Stomach (tissue), 9 donors: ENCODE results near the gene TSC1. TPM values are rescaled to one million over a fixed set of nuclear protein-coding genes. Genes with fewer than 3 reads are reported as not detected.

Experiments
- DNase-seq, 2 donors: peaks; one replicate each; pipeline versions ENCODE4 v3.0.0 to v3.0.0-alpha.2; 2013 to 2019
- H3K27ac ChIP-seq, 5 donors: fragments of 200-600 bp in 4 of 5; sonication (generic) in 4 of 5; one replicate each; pipeline ENCODE4 v1.5.1; 2013 to 2019; ENCODE audit warnings: mild to moderate bottlenecking in 1 of 5, moderate library complexity in 1 of 5
- H3K27me3 ChIP-seq, 3 donors: fragments of 200-600 bp; sonication (generic); one replicate each; pipeline ENCODE4 v1.5.1; 2017 to 2019; ENCODE audit warnings: mixed run types in 1 of 3
- H3K36me3 ChIP-seq, 4 donors: fragments of 200-600 bp; sonication (generic); 1 replicate in 3 of 4; 2 replicates in 1 of 4; pipeline ENCODE4 v1.5.1; 2016 to 2019
- H3K4me1 ChIP-seq, 4 donors: fragments of 200-600 bp; sonication (generic); one replicate each; pipeline ENCODE4 v1.5.1; 2016 to 2019
- H3K4me3 ChIP-seq, 4 donors: fragments of 200-600 bp; sonication (generic) in 3 of 4; one replicate each; pipeline ENCODE4 v1.5.1; 2016 to 2019; ENCODE audit warnings: mild to moderate bottlenecking in 1 of 4
- H3K9me3 ChIP-seq, 4 donors: fragments of 200-600 bp; sonication (generic); one replicate each; pipeline ENCODE4 v1.5.1; 2016 to 2019
- EP300 ChIP-seq: sonication (generic); formaldehyde crosslinking; IDR thresholded peaks from one replicate; pipeline ENCODE4 v1.6.1; 2017; ENCODE audit warnings: antibody characterized with exemption
- POLR2A ChIP-seq, 4 donors: fragments of 450-650 bp; IDR thresholded peaks; one replicate each; pipeline ENCODE4 v1.6.1; 2016; ENCODE audit warnings: antibody characterized with exemption in 4 of 4, control low read depth in 2 of 4, mild to moderate bottlenecking in 1 of 4, moderate library complexity in 1 of 4
- POLR2AphosphoS5 ChIP-seq, 3 donors: sonication (generic); formaldehyde crosslinking; IDR thresholded peaks; one replicate each; pipeline ENCODE4 v1.6.1; 2016; ENCODE audit warnings: antibody characterized with exemption in 3 of 3
- WGBS, 5 donors: extraction: QIAGEN DNeasy Blood & Tissue Kit in 3 of 5; methylation state at CpG; one replicate each; pipeline versions ENCODE4 v1.1.5 to v1.1.7; 2013 to 2018; 5-methylcytosine and 5-hydroxymethylcytosine counted together
- intact Hi-C: fragments of 100-400 bp; cut with DNase I; formaldehyde crosslinking; loops from one replicate; pipeline ENCODE4 v1.15.1; 2023; ENCODE audit warnings: low total_unique reads
- polyA plus RNA-seq, 3 donors: library from polyadenylated mRNA; stranded (reverse); fragments of 200-250 nt; gene quantifications; one replicate each; pipeline ENCODE4 v1.2.3, GENCODE V29; 2013
- total RNA-seq, 5 donors: library from RNA; depleted of rRNA; stranded (reverse); fragments of >200 nt; gene quantifications; one replicate each; pipeline versions ENCODE4 v1.1.0 to v1.2.3, GENCODE V29; 2014 to 2016
- TF ChIP-seq, protein P1 (sequence below), 7 experiments: fragments of 450-650 bp in 4 of 7; fragments of 200-600 bp in 3 of 7; sonication (generic) in 3 of 7; IDR thresholded peaks; one replicate each; pipeline ENCODE4 v1.5.1; 2016 to 2019; ENCODE audit warnings: antibody characterized with exemption in 7 of 7, control low read depth in 2 of 7, mild to moderate bottlenecking in 1 of 7
- donor health status: healthy with polysubstance abuse.
- donor health status: Bipolar disorder and iron deficiency.
- donor health status: healthy.

Gene TSC1
- total and polyA plus RNA-seq, 8 donors, result 6.7 to 120 (median 32.8) TPM

- WGBS, 5 donors, result 64 to 73% (median 64%) methylated on average over 7 of the region's 7 CpGs
- TF ChIP-seq POLR2A (IDR thresholded peaks at IDR 0.05) (no peak), POLR2AphosphoS5 (IDR thresholded peaks at IDR 0.05) (no peak)
- TF ChIP-seq, protein P1, sequence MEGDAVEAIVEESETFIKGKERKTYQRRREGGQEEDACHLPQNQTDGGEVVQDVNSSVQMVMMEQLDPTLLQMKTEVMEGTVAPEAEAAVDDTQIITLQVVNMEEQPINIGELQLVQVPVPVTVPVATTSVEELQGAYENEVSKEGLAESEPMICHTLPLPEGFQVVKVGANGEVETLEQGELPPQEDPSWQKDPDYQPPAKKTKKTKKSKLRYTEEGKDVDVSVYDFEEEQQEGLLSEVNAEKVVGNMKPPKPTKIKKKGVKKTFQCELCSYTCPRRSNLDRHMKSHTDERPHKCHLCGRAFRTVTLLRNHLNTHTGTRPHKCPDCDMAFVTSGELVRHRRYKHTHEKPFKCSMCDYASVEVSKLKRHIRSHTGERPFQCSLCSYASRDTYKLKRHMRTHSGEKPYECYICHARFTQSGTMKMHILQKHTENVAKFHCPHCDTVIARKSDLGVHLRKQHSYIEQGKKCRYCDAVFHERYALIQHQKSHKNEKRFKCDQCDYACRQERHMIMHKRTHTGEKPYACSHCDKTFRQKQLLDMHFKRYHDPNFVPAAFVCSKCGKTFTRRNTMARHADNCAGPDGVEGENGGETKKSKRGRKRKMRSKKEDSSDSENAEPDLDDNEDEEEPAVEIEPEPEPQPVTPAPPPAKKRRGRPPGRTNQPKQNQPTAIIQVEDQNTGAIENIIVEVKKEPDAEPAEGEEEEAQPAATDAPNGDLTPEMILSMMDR (IDR thresholded peaks at IDR 0.05), result no peak
- Histone ChIP-seq H3K4me3 (no peak overlapping the region), H3K27ac (no peak overlapping the region), H3K27me3 (no peaks in the 10 kb centered on the region), H3K4me1 (peaks cover 6 to 18% (median 13%) of the 10 kb centered on the region in 4 donors), H3K9me3 (no peaks in the 10 kb centered on the region), H3K36me3 (no peaks in the 10 kb centered on the region)
- intact Hi-C loops, result no loop called here
- no peak for DNase-seq
Measured at GRCh38 chr9:132873403-132873802, 71.0 kb downstream of the TSC1 start.

GRCh38 chr9:132869266-132869665 lies 75.2 kb downstream of the TSC1 start:
- intact Hi-C loops, result no loop called here
- Histone ChIP-seq H3K9me3 (no peaks in the 10 kb centered on the region), H3K4me1 (peaks cover 0 to 7% (median 3%) of the 10 kb centered on the region in 4 donors), H3K36me3 (no peaks in the 10 kb centered on the region), H3K27me3 (no peaks in the 10 kb centered on the region), H3K4me3 (no peak overlapping the region), H3K27ac (no peak overlapping the region)
- no peak for TF ChIP-seq POLR2A (IDR thresholded peaks at IDR 0.05)
- no peak for TF ChIP-seq EP300
- no peak for TF ChIP-seq POLR2AphosphoS5 (IDR thresholded peaks at IDR 0.05)
- TF ChIP-seq, protein P1 (IDR thresholded peaks at IDR 0.05), result no peak
- DNase-seq, result no peak
- WGBS, 5 donors, result 93 to 98% (median 94%) methylated on average over 7 to 9 of the region's 9 CpGs

DNA sequence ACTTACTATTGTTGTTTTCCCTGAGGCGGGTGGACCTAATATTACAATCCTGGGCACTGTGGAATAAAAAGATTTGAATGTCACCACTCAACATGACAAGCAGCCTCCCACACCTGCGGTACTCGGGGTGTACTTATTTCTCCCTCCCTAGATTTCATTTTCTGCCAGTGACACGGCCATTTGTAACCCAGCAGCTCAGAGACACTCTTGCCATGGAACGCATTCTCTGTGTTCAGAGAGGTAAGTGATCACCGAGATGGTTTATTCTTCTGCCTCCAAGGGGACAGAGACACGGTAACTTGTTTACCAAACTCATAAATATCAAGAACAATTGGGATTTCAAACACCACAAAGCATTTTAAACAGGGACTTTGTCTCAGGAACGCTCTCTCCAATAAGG lies 77.5 kb downstream of the TSC1 start:
- no peak for DNase-seq
- Histone ChIP-seq H3K9me3 (no peaks in the 10 kb centered on the region), H3K36me3 (peaks cover 0 to 6% (median 0%) of the 10 kb centered on the region in 4 donors), H3K27ac (no peak overlapping the region), H3K4me3 (no peak overlapping the region), H3K4me1 (peaks cover 0 to 7% (median 3%) of the 10 kb centered on the region in 4 donors), H3K27me3 (no peaks in the 10 kb centered on the region)
- 77 to 88% (median 82%) methylated on average over 8 of the region's 8 CpGs for WGBS, 5 donors
- intact Hi-C loops, result no loop called here
- TF ChIP-seq POLR2AphosphoS5 (IDR thresholded peaks at IDR 0.05) (no peak), POLR2A (IDR thresholded peaks at IDR 0.05) (no peak), EP300 (no peak)

DNA sequence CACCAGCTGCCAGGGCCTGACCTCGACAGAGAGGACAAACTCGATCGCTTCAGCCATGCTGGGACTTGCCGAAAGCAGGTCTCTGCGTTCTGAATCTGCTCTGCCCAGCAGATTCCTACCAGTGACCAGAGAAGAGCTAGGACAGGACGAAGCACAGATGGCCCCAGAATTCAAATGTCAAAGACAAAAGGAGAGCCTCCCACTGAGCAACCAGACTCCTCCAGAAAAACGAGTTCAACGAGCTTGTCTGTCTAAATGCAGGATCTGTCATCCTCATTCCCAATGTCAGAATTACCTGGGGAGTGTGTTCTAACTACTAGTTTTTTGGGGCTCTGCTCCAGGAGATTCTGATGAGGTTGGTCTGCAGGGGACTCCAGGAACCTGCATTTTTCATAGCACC lies 79.7 kb downstream of the TSC1 start:
- TF ChIP-seq POLR2AphosphoS5 (IDR thresholded peaks at IDR 0.05) (no peak), POLR2A (IDR thresholded peaks at IDR 0.05) (no peak), EP300 (no peak)
- TF ChIP-seq, protein P1 (IDR thresholded peaks at IDR 0.05), result no peak
- intact Hi-C loops, result no loop called here
- WGBS, 5 donors, result 69 to 78% (median 76%) methylated on average over 8 of the region's 8 CpGs

GRCh38 chr9:132864277-132864676 lies 80.1 kb downstream of the TSC1 start:
- Histone ChIP-seq H3K27ac (no peak overlapping the region), H3K9me3 (no peaks in the 10 kb centered on the region), H3K4me1 (no peaks in the 10 kb centered on the region), H3K27me3 (no peaks in the 10 kb centered on the region), H3K4me3 (no peak overlapping the region), H3K36me3 (peaks cover 0 to 6% (median 0%) of the 10 kb centered on the region in 4 donors)
- intact Hi-C loops, result no loop called here
- DNase-seq, result no peak
- WGBS, 5 donors, result 74 to 86% (median 80%) methylated on average over 2 of the region's 2 CpGs
- TF ChIP-seq POLR2A (IDR thresholded peaks at IDR 0.05), result no peak
- no peak for TF ChIP-seq POLR2AphosphoS5 (IDR thresholded peaks at IDR 0.05)
- TF ChIP-seq, protein P1 (IDR thresholded peaks at IDR 0.05), result no peak
- TF ChIP-seq EP300, result no peak

More for the DNA sequence above, 79.7 kb downstream of the TSC1 start:
- H3K27me3 ChIP-seq, result no peaks in the 10 kb centered on the region
- no peak for DNase-seq
- H3K4me3 ChIP-seq, result no peak overlapping the region
- H3K9me3 ChIP-seq, result no peaks in the 10 kb centered on the region
- H3K4me1 ChIP-seq, result no peaks in the 10 kb centered on the region
- peaks cover 0 to 6% (median 0%) of the 10 kb centered on the region in 4 donors for H3K36me3 ChIP-seq
- H3K27ac ChIP-seq, result no peak overlapping the region
